Naive thymus-derived CD4-positive, alpha-beta T cell (primary cell): Measurements from ENCODE around the gene SYCP2. TPM values are rescaled to one million over a fixed set of nuclear protein-coding genes. Genes with fewer than 3 reads are reported as not detected.
A peak's percentile ranks its signal among the peaks of the same experiment; 100 is the strongest.

ENCODE experiments used
- ATAC-seq: fragments of 150-1000 bp; cut with Tn5 transposase; 2 replicates; pipeline ENCODE4 v1.10.0; 2021; ENCODE audit warnings: mild to moderate bottlenecking, moderate library complexity
- CTCF ChIA-PET: fragments of 350-600 bp; sonication (Branson Sonifier 250); formaldehyde crosslinking; loops from one replicate; lab custom pipeline; 2021; ENCODE audit warnings: antibody characterized with exemption; lab: Charles Lee
- POLR2A ChIA-PET: fragments of 350-600 bp; sonication (Branson Sonifier 250); formaldehyde crosslinking; loops from one replicate; lab custom pipeline; 2021; ENCODE audit warnings: antibody characterized with exemption, inconsistent platforms; lab: Charles Lee
- DNase-seq, 9 donors: peaks; one replicate each; pipeline versions ENCODE4 v3.0.0 to v3.0.0-alpha.2; 2020 to 2022; ENCODE audit warnings: mixed read lengths in 1 of 9
- H3K27ac ChIP-seq: one replicate; pipeline ENCODE4 v1.7.0; 2013; ENCODE audit warnings: mild to moderate bottlenecking, low read depth, low read length, moderate library complexity
- H3K27me3 ChIP-seq, 2 donors: one replicate each; pipeline ENCODE4 v1.7.0; 2013; ENCODE audit warnings: low read length in 2 of 2, mild to moderate bottlenecking in 2 of 2, moderate library complexity in 2 of 2; ENCODE audit not compliant: control insufficient read depth in 2 of 2, insufficient read depth in 2 of 2
- H3K36me3 ChIP-seq, 3 experiments: 1 replicate in 2 of 3; 2 replicates in 1 of 3; pipeline ENCODE4 v1.7.0; 2013; ENCODE audit warnings: low read length in 3 of 3, mild to moderate bottlenecking in 3 of 3, moderate library complexity in 1 of 3; ENCODE audit not compliant: insufficient read depth in 3 of 3, control insufficient read depth in 2 of 3
- H3K4me1 ChIP-seq, 2 donors: one replicate each; pipeline ENCODE4 v1.7.0; 2013; ENCODE audit warnings: low read length in 2 of 2, mild to moderate bottlenecking in 2 of 2, moderate library complexity in 1 of 2; ENCODE audit not compliant: control insufficient read depth in 2 of 2, insufficient read depth in 2 of 2
- H3K4me3 ChIP-seq: 2 replicates; pipeline ENCODE4 v1.7.0; 2013; ENCODE audit warnings: mild to moderate bottlenecking, low read length
- H3K9me3 ChIP-seq, 3 experiments: 1 replicate in 2 of 3; 2 replicates in 1 of 3; pipeline ENCODE4 v1.7.0; 2013; ENCODE audit warnings: low read length in 3 of 3; ENCODE audit not compliant: control insufficient read depth in 2 of 3
- H3K27ac Mint-ChIP-seq, 9 donors: one replicate each; pipeline ENCODE4 v1.8.0; 2020 to 2022; ENCODE audit warnings: mixed read lengths in 9 of 9, mild to moderate bottlenecking in 8 of 9, moderate library complexity in 5 of 9, inconsistent platforms in 2 of 9
- H3K27me3 Mint-ChIP-seq, 5 donors: one replicate each; pipeline ENCODE4 v1.8.0; 2021 to 2022; ENCODE audit warnings: mixed read lengths in 5 of 5, mild to moderate bottlenecking in 1 of 5
- H3K36me3 Mint-ChIP-seq, 5 donors: one replicate each; pipeline ENCODE4 v1.8.0; 2020 to 2022; ENCODE audit warnings: mixed read lengths in 5 of 5, mild to moderate bottlenecking in 3 of 5, inconsistent platforms in 1 of 5
- H3K4me1 Mint-ChIP-seq, 7 donors: one replicate each; pipeline ENCODE4 v1.8.0; 2020 to 2022; ENCODE audit warnings: mixed read lengths in 7 of 7, mild to moderate bottlenecking in 3 of 7, inconsistent platforms in 1 of 7
- H3K4me3 Mint-ChIP-seq, 10 donors: one replicate each; pipeline ENCODE4 v1.8.0; 2020 to 2022; ENCODE audit warnings: mild to moderate bottlenecking in 10 of 10, mixed read lengths in 10 of 10, moderate library complexity in 6 of 10, inconsistent platforms in 2 of 10
- H3K9me3 Mint-ChIP-seq, 11 donors: one replicate each; pipeline ENCODE4 v1.8.0; 2020 to 2022; ENCODE audit warnings: mixed read lengths in 11 of 11, mild to moderate bottlenecking in 4 of 11, inconsistent platforms in 1 of 11, moderate library complexity in 1 of 11
- intact Hi-C, 2 donors: fragments of 100-400 bp; cut with micrococcal nuclease; formaldehyde crosslinking; loops; one replicate each; pipeline ENCODE4 v1.15.1; 2023
- polyA plus RNA-seq, 2 donors: library from polyadenylated mRNA; unstranded; fragments of 300-500 nt; fragmentation: Illumina TruSeq; gene quantifications; one replicate each; pipeline ENCODE4 v1.2.3, GENCODE V29; 2021
- total RNA-seq, 6 experiments: library from RNA in 5 of 6; stranded (reverse) in 5 of 6; gene quantifications; 1 replicate in 5 of 6; 2 replicates in 1 of 6; pipeline ENCODE4 v1.2.3 and lab custom pipeline; 2021 to 2026

SYCP2 gene
- total and polyA plus RNA-seq, 7 experiments from 2014 or later = 0.47 to 7.8 (median 3.2) TPM

DNA sequence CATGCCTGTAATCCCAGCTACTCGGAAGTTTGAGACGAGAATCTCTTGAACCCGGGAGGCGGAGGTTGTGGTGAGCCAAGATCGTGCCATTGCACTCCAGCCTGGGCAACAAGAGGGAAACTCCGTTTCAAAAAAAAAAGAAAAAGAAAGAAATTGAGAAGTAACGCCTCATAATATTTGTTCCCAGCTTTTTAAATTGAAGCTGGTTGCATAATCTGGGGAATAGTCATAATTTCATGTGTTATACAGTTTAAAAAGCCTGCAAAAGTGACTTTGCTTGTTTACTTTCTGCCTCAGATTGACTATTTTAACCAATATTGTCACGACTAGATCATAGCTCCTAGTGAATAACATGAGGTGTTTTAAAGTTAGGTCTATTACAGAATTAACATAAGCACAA, 13.9 kb upstream of the SYCP2 start:
- ATAC-seq = no peak
- intact Hi-C loops = loop anchor here (5.0 to 10.0 kb wide), 6 partner anchors 187 to 1643 kb away; partner anchors contain the start of genes RAB22A (in 1 of the 2) and VAPB (in 1 of the 2)

DNA sequence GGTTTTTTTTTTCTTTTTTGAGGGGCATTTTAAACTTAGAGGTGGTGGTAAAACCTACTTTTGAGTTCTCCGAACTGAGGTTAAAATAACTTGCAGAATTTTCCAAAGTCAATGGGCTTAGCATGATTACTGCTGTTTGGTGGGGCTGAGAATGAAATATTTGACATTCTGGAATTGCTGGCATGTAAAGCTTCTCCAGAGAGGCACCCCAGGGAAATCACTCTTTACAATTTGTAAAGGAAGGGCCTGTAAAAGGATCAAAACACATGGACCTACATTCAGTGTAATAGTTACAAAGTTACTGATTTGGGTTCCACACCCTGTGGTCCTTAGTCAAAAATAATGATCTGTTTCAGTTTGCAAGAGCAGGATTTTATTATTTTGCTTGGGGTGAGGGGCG, 12.3 kb upstream of the SYCP2 start:
- peak overlapping the region in 6 of 9 donors; percentile 11 to 75 (median 24) for H3K27ac Mint-ChIP-seq
- ChIA-PET POLR2A (no interaction called here), CTCF (interaction anchor here (0.7 to 2.1 kb wide), 4 partner anchors 10 to 29 kb away, joined by 3 to 13 read pairs (median 4); partner anchors contain the start of gene SYCP2)
- Histone ChIP-seq H3K27me3 (no peaks in the 10 kb centered on the region), H3K27ac (no peak overlapping the region), H3K4me1 (peaks cover 12 to 20% of the 10 kb centered on the region in 2 donors), H3K36me3 (peaks cover 9 to 14% (median 12%) of the 10 kb centered on the region in 3 experiments), H3K4me3 (no peak overlapping the region), H3K9me3 (no peaks in the 10 kb centered on the region)
- ATAC-seq (no peak), DNase-seq (no peak)
- peaks cover 19 to 55% (median 38%) of the 10 kb centered on the region in 7 donors for H3K4me1 Mint-ChIP-seq
- H3K27me3 Mint-ChIP-seq = no peaks in the 10 kb centered on the region
- H3K9me3 Mint-ChIP-seq = no peaks in the 10 kb centered on the region
- intact Hi-C loops = loop anchor here (5.0 to 10.0 kb wide), 6 partner anchors 189 to 1641 kb away; partner anchors contain the start of genes RAB22A (in 1 of the 2) and VAPB (in 1 of the 2)
- H3K36me3 Mint-ChIP-seq = peaks cover 0 to 16% (median 8%) of the 10 kb centered on the region in 5 donors
- H3K4me3 Mint-ChIP-seq = no peak overlapping the region

More for the DNA sequence above, 13.9 kb upstream of the SYCP2 start:
- no peaks in the 10 kb centered on the region for H3K9me3 ChIP-seq
- Mint-ChIP-seq H3K9me3 (no peaks in the 10 kb centered on the region), H3K36me3 (peaks cover 0 to 16% (median 7%) of the 10 kb centered on the region in 5 donors), H3K4me1 (peaks cover 11 to 39% (median 22%) of the 10 kb centered on the region in 7 donors), H3K4me3 (no peak overlapping the region), H3K27me3 (no peaks in the 10 kb centered on the region), H3K27ac (peak overlapping the region in 3 of 9 donors; percentile 13 to 36 (median 25))
- no peak overlapping the region for H3K4me3 ChIP-seq
- ChIA-PET CTCF (interaction anchor here (1.3 kb wide), 1 partner anchor 13 kb away, joined by 5 read pairs; the partner anchor contains the start of gene SYCP2), POLR2A (no interaction called here)
- no peak for DNase-seq
- H3K4me1 ChIP-seq = peaks cover 0 to 10% of the 10 kb centered on the region in 2 donors
- H3K27me3 ChIP-seq = no peaks in the 10 kb centered on the region
- H3K27ac ChIP-seq = no peak overlapping the region
- peaks cover 9 to 14% (median 12%) of the 10 kb centered on the region in 3 experiments for H3K36me3 ChIP-seq

DNA sequence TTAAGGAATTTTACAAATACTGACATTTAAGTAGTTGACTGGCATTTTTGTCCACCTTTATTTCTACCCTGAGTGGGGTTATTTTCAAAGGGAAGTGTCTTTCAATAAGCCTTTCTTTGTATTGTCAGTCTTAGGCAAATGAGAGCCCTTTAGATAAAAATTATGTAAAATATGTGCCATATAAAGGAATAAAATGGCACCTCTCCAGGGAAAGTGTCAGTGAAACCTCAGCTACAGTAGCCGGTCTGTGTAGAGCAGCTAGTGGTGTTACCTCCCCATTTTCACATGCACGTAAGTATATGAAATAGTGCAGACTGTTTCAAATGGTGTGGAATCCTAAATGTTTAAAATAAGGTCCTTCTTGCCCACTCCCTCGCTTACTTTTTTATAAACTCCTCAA, 11.7 kb upstream of the SYCP2 start:
- H3K4me3 Mint-ChIP-seq = no peak overlapping the region
- Histone ChIP-seq H3K36me3 (peaks cover 9 to 14% (median 12%) of the 10 kb centered on the region in 3 experiments), H3K27me3 (no peaks in the 10 kb centered on the region), H3K9me3 (no peaks in the 10 kb centered on the region), H3K4me1 (peaks cover 12 to 20% of the 10 kb centered on the region in 2 donors), H3K4me3 (no peak overlapping the region), H3K27ac (no peak overlapping the region)
- intact Hi-C loops = loop anchor here (5.0 to 10.0 kb wide), 6 partner anchors 190 to 1640 kb away; partner anchors contain the start of genes RAB22A (in 1 of the 2) and VAPB (in 1 of the 2)
- CTCF ChIA-PET = interaction anchor here (0.6 to 2.1 kb wide), 5 partner anchors 9 to 144 kb away, joined by 3 to 13 read pairs (median 3); partner anchors contain the start of gene SYCP2
- peaks cover 0 to 16% (median 8%) of the 10 kb centered on the region in 5 donors for H3K36me3 Mint-ChIP-seq
- no peaks in the 10 kb centered on the region for H3K27me3 Mint-ChIP-seq
- H3K9me3 Mint-ChIP-seq = no peaks in the 10 kb centered on the region
- DNase-seq (no peak), ATAC-seq (no peak)
- H3K27ac Mint-ChIP-seq = peak overlapping the region in 2 of 9 donors; percentile 20 to 63
- H3K4me1 Mint-ChIP-seq = peaks cover 19 to 59% (median 40%) of the 10 kb centered on the region in 7 donors
- POLR2A ChIA-PET = no interaction called here

DNA sequence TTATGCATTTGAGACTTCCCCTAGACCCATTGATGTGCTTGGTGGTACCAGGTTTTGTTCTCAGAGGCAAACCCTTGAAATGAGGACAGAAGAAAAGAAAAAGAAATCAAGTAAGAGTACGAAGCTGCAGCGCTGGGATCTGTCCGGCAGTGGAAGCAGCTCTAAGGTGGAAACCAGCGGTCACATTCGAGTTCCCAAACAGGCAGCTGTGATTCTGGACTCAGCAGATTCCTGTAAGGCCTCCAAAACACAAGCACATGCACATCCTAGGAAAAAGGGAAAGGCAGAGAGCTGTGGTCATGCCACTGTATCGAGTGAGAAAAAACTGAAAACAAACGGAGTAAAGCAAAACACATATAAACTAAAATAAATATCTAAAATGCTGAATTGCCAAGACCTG, 11.3 kb upstream of the SYCP2 start:
- intact Hi-C loops = loop anchor here (5.0 to 10.0 kb wide), 6 partner anchors 190 to 1640 kb away; partner anchors contain the start of genes RAB22A (in 1 of the 2) and VAPB (in 1 of the 2)
- Mint-ChIP-seq H3K36me3 (peaks cover 0 to 16% (median 8%) of the 10 kb centered on the region in 5 donors), H3K4me3 (no peak overlapping the region), H3K27me3 (no peaks in the 10 kb centered on the region), H3K4me1 (peaks cover 19 to 59% (median 40%) of the 10 kb centered on the region in 7 donors), H3K9me3 (no peaks in the 10 kb centered on the region), H3K27ac (peak overlapping the region in 1 of 9 donors; percentile 19)
- Histone ChIP-seq H3K4me1 (peaks cover 12 to 20% of the 10 kb centered on the region in 2 donors), H3K4me3 (no peak overlapping the region), H3K27me3 (no peaks in the 10 kb centered on the region), H3K36me3 (peaks cover 9 to 14% (median 12%) of the 10 kb centered on the region in 3 experiments), H3K27ac (no peak overlapping the region), H3K9me3 (no peaks in the 10 kb centered on the region)
- ChIA-PET POLR2A (no interaction called here), CTCF (interaction anchor here (0.6 to 2.1 kb wide), 3 partner anchors 11 to 144 kb away, joined by 3 to 13 read pairs (median 3); partner anchors contain the start of gene SYCP2)
- no peak for ATAC-seq
- DNase-seq = no peak

DNA sequence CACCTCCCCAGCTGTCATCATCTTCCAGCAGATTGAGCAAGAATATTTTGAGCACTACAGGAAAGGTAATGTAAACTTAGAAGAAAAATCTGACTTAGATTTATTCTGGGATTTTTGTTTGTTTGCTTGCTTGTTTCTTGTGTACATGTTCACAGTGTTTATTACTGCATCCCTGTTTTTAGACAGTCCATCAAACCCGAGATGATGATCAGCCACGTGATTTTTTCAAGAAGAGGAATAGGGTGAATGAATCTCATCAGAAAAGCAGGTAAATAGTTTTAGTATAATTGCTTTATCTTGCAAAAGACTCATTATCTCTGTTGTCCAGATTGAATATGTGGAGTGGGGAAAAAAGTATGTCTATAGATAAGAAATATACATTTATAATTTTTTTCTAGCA, 8.8 kb upstream of the SYCP2 start:
- H3K27ac Mint-ChIP-seq = peak overlapping the region in 1 of 9 donors; percentile 95
- peaks cover 0 to 17% (median 11%) of the 10 kb centered on the region in 5 donors for H3K36me3 Mint-ChIP-seq
- Histone ChIP-seq H3K4me3 (no peak overlapping the region), H3K36me3 (peaks cover 9 to 14% (median 12%) of the 10 kb centered on the region in 3 experiments), H3K4me1 (peaks cover 17 to 23% of the 10 kb centered on the region in 2 donors), H3K9me3 (no peaks in the 10 kb centered on the region), H3K27ac (no peak overlapping the region), H3K27me3 (no peaks in the 10 kb centered on the region)
- intact Hi-C loops = loop anchor here (10.0 kb wide), 3 partner anchors 193 to 1637 kb away; partner anchors contain the start of gene RAB22A (in 1 of the 2)
- peaks cover 0 to 1% (median 0%) of the 10 kb centered on the region in 11 donors for H3K9me3 Mint-ChIP-seq
- ATAC-seq (no peak), DNase-seq (no peak)
- peak overlapping the region in 2 of 10 donors; percentile 76 to 99 for H3K4me3 Mint-ChIP-seq
- CTCF ChIA-PET = no interaction called here
- POLR2A ChIA-PET = no interaction called here
- H3K4me1 Mint-ChIP-seq = peaks cover 26 to 62% (median 44%) of the 10 kb centered on the region in 7 donors
- no peaks in the 10 kb centered on the region for H3K27me3 Mint-ChIP-seq

DNA sequence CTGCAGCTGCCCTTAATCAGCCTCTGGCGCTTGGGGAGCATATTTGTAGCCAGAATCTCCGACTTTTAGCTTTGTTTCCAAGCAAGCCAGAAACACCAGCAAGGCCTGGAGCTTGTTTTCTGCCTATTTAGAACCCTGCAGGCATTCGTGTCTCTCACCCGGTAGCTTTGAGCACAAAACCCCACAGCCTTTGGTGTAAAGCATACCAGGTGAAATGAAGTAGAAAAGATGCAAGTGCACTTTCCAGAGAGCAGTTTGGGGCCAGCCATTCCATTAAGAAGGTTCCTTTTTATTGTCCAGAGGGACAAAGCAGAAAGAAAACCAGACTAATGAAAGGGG, 7.5 kb upstream of the SYCP2 start:
- Histone ChIP-seq H3K9me3 (no peaks in the 10 kb centered on the region), H3K4me1 (peaks cover 17 to 23% of the 10 kb centered on the region in 2 donors), H3K36me3 (peaks cover 9 to 14% (median 12%) of the 10 kb centered on the region in 3 experiments), H3K4me3 (peak overlapping the region; percentile 99), H3K27me3 (no peaks in the 10 kb centered on the region), H3K27ac (peak overlapping the region; percentile 79)
- Mint-ChIP-seq H3K9me3 (peaks cover 0 to 1% (median 0%) of the 10 kb centered on the region in 11 donors), H3K36me3 (peaks cover 0 to 17% (median 11%) of the 10 kb centered on the region in 5 donors), H3K4me1 (peaks cover 29 to 66% (median 47%) of the 10 kb centered on the region in 7 donors), H3K4me3 (peak overlapping the region; percentile 96 to 99 (median 98)), H3K27me3 (no peaks in the 10 kb centered on the region), H3K27ac (peak overlapping the region; percentile 95 to 99 (median 97))
- POLR2A ChIA-PET = interaction anchor here (1.2 to 2.3 kb wide), 4 partner anchors 9 to 117 kb away, joined by 3 to 21 read pairs (median 6); no protein-coding TSS in a partner anchor
- ATAC-seq (no peak), DNase-seq (no peak)
- CTCF ChIA-PET = interaction anchor here (1.2 to 2.4 kb wide), 3 partner anchors 9 to 116 kb away, joined by 3 to 13 read pairs (median 12); no protein-coding TSS in a partner anchor
- intact Hi-C loops = loop anchor here (1.0 to 10.0 kb wide), 6 partner anchors 7 to 1636 kb away; partner anchors contain the start of gene RAB22A (in 1 of the 2)
